HG03196 (cell line): ENCODE data around the gene TMEM95.

Experiments used
- ATAC-seq: cut with Tn5 transposase; IDR thresholded peaks from one replicate; pipeline ENCODE4 v1.9.1; 2021; ENCODE audit not compliant: unreplicated experiment

The TMEM95 gene

GRCh38 chr17:7355053-7355452 is at the start of gene TMEM95:
TMEM95 (plus strand) TSS chr17:7355156; CDS start chr17:7355205, 49 bp downstream.
- no peak for ATAC-seq

- peak; percentile 69 for ATAC-seq
Measured at GRCh38 chr17:7306911-7307685, 47.9 kb upstream of the TMEM95 start, which contains the start of gene EIF5A. EIF5A (plus strand) TSS chr17:7307628; CDS start chr17:7309636, 2,008 bp downstream.

DNA sequence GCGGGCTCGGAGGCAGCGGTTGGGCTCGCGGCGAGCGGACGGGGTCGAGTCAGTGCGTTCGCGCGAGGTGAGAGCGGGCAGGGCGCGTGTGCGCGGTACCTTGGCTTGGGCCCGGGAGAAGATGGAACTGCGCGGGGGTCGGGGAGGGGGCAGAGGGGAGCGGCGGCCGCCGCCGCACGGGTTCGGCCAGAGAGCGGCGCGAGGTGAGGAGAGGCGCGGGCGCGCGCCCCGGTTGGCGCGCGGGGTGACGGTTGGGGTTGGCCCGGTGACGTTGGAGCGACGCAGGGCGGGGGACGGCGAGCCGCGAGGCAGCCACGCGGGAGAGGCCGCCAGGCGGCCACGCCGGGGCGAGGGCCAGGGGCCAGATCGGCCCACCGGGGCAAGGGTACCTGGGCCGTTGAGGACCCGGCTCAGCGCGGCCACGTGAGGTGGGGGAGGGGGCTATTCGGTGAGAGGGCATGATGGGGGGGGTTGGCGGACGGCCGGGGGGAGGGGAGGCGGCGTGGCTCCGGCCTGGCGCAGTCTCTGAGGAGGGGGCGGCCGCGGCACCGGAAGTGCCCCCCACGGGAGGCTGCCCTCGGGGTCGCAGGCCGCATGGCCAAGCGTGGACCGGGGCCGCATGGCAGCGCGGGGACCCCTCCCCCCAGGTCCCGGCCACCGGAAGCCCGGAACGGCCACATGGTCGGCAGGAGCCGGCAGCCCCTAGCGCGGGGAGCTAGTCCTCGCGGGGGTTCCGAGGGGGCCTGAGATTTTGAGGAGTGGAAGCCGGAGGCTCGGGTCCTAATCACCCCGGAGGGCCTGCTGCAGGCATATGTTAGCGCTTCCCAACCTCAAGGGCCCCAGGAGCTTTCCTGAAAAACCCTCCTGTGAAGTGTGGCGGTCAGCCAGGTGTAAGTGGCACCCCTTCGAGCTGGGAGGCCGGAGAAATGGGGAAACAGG is 47.0 kb upstream of the TMEM95 start:
- ATAC-seq, result no peak

- no peak for ATAC-seq
Measured at GRCh38 chr17:7308625-7309433, 46.1 kb upstream of the TMEM95 start.

DNA sequence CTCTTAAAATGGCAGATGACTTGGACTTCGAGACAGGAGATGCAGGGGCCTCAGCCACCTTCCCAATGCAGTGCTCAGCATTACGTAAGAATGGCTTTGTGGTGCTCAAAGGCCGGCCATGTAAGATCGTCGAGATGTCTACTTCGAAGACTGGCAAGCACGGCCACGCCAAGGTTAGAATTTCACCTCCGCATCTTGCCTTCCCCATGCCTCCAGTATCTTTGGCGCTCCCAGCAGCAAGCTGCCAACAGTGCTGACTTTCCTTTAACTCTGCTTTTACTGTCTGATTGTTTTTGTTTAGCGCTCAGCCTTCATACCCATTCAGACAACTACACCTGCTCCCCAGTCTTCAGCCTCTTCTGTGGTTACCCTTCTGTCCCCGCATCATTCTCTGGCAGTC is 45.3 kb upstream of the TMEM95 start:
- ATAC-seq, result no peak

DNA sequence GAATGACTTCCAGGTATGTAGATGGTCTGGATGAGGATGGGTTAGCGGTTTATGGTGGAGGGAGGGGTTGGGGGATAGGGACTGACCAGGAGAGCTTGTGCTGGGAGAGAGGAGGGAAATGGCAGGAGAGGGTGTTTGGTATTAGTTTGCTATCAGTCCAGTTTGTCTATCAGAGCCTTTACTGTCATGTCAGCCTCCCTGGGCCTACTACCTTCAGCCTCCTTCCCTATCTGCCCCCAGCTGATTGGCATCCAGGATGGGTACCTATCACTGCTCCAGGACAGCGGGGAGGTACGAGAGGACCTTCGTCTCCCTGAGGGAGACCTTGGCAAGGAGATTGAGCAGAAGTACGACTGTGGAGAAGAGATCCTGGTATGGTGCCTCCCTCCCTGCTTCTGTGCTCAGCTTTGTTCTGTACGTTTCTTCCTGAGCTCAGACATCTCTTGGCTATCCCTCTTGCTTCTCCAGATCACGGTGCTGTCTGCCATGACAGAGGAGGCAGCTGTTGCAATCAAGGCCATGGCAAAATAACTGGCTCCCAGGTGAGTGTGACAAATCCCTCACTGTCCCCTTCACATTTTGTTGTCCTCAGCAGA is 43.7 kb upstream of the TMEM95 start:
- no peak for ATAC-seq

DNA sequence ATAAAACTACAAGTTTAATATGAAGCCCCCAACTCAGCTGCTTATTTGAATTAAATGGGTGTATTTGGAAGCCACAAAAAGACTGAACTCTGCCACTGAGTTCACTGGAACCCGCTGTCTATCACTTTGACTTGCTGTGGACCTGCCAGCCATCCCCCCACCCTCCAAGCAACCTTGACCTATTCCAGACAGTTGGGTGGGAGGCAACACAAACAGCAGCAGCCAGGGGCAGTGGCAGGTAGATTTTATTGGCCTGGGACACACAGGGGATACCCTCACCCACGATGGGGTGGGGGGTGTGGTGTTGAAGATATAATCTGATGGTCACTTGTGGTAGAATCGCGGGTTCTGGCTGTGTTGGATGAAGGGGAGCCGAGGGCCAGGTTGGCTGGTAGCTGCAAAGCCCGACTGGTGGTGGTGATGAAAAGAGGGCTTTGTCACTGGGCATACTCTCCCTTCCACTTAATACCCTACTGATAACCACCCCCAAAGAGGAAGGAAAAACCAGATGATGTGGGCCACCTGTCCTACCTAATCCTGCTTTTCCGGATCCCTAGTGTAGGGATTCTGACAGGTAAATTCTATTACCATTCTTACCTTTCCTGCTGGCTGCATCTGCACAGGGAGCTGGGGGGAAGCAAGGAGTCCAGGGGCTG is 42.4 kb upstream of the TMEM95 start:
- ATAC-seq, result no peak

DNA sequence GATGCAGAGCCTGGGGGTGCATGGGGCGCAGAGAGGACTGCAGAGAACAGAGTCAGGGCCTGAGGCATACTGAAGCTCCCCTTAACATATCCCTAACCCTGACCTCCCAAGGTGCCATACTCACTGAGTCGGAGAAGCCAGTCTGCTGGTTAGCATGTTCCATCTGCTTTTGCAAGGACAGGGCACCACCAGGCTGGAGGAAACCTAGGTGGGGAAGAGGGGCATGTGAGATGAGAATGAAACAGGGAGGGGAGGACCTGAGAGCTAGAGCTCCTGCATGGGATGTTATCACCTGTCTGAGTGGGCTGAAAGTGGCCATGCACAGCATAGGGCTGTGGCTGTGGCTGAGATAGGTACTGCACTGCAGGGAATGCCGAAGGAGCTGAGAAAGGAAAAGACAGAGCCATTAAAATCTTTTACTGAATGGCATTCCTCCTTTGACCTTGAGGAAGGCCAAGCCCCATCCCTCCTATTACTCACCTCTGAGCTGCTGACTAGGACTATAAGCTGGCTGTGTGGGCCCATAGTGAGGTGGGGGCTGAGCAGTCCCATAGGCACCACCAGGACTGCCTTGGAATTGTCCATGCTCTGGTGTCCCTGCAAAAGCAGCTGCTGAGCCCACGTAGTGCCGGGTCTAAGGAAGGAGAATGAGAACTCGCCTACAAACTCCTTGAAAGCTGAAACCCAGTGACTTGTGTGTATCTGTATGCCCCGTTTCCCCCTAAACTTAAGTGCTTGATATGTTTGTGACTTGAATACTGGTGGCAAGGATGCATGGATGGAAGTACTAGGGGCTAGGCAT is 41.7 kb upstream of the TMEM95 start:
- no peak for ATAC-seq

GRCh38 chr17:7313890-7314718 is 40.9 kb upstream of the TMEM95 start:
- no peak for ATAC-seq

DNA sequence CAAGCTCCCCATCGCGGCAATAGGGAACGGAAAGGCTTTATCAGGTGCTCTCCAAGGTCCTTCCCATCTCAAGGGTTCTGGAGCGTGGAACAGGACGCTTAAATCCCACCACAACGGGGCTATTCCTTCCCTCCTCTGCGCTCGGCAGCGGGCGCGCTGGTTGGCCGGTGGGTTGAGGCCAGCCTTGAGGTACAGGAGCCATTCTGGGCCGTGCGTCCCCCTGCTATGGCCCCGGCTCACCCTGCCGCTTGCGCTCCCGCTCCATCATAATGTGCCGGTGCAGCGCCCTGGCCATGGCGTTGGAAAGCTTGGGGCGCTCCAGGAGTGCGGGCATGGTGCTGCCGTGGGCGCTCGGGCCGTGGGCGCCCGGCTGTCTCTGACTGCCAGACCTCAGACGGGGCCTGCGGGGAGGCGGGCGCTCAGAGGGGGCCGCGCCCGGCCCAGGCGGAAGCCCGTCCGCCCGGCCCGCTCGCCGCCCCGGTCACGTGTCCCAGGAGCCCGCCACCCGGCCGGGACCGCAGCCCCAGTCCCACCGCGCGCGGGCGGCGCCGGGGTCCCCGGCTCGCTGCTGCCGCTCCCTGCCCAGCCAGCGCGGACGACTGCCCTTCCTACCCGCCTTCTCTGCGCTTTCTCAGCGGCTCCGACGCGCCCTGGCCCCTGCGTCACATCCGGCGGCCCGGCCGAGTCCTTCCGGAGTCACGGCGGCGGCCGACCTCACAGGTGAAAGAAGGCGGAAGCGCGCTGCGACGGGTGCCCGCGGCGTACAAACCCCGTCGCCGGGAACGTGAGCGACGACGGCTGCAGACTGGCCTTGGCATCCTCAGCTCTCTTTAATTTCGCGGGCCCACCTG is 40.0 kb upstream of the TMEM95 start, which contains the start of gene GPS2:
Gene GPS2 (minus strand): TSS at position 642 of the 851 bp plus-strand sequence. CDS start 308 bp downstream, at position 334.
- peak; percentile 63 for ATAC-seq

DNA sequence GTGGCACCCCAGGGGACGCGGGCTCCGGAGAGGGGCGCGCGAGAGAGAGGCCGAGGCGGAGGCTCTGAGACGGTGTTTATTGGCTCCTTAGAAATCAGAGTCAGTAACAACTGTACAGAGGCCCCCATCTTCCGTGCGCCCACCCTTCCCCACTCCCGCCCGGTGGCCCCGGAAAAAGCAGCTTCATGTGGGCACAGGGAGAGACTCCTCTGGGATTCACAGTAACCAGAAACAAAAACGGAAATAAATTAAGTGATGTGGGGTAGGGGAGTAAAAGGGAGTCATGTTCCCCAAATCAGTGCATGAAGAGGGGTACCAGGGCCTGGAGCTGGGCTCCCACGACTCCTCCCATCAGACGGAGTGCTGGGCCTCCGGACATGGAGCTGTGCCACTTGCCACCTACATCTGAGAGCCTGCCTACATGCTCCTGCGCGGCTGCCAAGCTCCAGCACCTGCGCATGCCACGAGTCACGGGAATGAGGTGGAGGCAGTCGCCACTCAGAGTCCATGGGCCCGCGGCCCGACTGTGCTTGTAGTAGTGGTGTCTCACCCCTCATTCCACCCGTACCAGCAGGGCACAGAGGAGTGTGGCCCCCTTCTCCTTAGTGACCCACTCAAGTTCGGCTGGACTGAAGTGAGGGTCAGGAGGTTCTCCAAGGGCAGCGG is 39.3 kb upstream of the TMEM95 start:
- ATAC-seq, result no peak

GRCh38 chr17:7317161-7317803 is 37.7 kb upstream of the TMEM95 start:
- no peak for ATAC-seq

GRCh38 chr17:7318121-7318860 is 36.7 kb upstream of the TMEM95 start:
- no peak for ATAC-seq

GRCh38 chr17:7321466-7321865 is 33.5 kb upstream of the TMEM95 start:
- ATAC-seq, result no peak

DNA sequence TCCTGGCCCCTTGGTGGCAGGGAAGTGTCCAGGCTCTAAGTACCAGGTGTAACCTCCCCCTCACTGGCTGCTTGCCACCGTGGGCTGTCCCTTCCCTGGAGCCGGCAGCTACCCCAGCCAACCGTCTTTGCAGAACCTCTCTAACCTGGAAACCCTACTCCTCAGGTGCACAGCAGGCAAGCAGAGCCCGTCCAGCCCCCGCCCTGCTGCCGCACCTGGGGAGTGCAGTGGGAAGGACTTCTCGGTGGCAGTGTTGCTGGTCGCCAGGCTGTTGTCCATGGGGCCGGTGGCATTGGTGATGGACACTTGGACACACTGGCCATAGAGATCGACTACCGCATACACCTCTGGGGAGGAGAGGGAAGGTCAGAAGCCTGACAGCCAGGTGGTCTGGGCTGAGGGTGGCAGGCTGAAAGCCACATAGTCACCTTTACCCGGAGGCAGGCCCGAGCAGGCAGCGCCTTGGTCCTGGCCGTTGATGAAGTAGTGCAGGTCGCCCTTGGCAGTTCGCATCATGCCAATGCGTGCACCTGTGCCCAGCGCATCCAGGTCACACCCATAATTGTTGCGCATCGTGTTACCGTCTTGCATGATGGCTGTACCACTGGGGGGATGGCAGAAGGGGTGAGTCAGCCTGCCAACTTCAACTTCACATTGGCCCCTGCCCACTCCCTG is 32.3 kb upstream of the TMEM95 start:
- no peak for ATAC-seq
